ENCODE results near the gene UBR3.

- no peak for TF ChIP-seq POLR2A (IDR thresholded peaks at IDR 0.05)
- TF ChIP-seq, protein P1, sequence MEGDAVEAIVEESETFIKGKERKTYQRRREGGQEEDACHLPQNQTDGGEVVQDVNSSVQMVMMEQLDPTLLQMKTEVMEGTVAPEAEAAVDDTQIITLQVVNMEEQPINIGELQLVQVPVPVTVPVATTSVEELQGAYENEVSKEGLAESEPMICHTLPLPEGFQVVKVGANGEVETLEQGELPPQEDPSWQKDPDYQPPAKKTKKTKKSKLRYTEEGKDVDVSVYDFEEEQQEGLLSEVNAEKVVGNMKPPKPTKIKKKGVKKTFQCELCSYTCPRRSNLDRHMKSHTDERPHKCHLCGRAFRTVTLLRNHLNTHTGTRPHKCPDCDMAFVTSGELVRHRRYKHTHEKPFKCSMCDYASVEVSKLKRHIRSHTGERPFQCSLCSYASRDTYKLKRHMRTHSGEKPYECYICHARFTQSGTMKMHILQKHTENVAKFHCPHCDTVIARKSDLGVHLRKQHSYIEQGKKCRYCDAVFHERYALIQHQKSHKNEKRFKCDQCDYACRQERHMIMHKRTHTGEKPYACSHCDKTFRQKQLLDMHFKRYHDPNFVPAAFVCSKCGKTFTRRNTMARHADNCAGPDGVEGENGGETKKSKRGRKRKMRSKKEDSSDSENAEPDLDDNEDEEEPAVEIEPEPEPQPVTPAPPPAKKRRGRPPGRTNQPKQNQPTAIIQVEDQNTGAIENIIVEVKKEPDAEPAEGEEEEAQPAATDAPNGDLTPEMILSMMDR (IDR thresholded peaks at IDR 0.05) = no peak
Observed at GRCh38 chr2:169859423-169859822, 32.2 kb downstream of the UBR3 start.

All from right lobe of liver (tissue), 4 donors.